Stimulated activated CD8-positive, alpha-beta memory T cell treated with anti-CD3 and anti-CD28 coated beads, Interleukin-12 subunit alpha, Interleukin-12 subunit beta, amount 100 ng/mL, for 1 hour (primary cell): ENCODE measurements around the gene MYLK.

ENCODE experiments used
- DNase-seq: peaks from one replicate; pipeline ENCODE4 v3.0.0-alpha.2; 2020; ENCODE audit warnings: low read depth

MYLK gene

GRCh38 chr3:123877965-123878364 is 6.2 kb downstream of the MYLK start:
- no peak for DNase-seq

GRCh38 chr3:123877466-123877865 is 6.7 kb downstream of the MYLK start:
- DNase-seq, result no peak

GRCh38 chr3:123876858-123877257 is 7.3 kb downstream of the MYLK start:
- DNase-seq, result no peak

GRCh38 chr3:123872621-123873020 is 11.5 kb downstream of the MYLK start:
- DNase-seq, result no peak

- DNase-seq, result no peak
Observed at GRCh38 chr3:123871946-123872345, 12.2 kb downstream of the MYLK start.

- DNase-seq, result no peak
Observed at GRCh38 chr3:123870033-123870432, 14.1 kb downstream of the MYLK start.

- DNase-seq, result no peak
Observed at GRCh38 chr3:123869165-123869564, 15.0 kb downstream of the MYLK start.

GRCh38 chr3:123864706-123865105 is 19.4 kb downstream of the MYLK start:
- no peak for DNase-seq

- no peak for DNase-seq
Observed at GRCh38 chr3:123862152-123862551, 22.0 kb downstream of the MYLK start.

- DNase-seq, result no peak
Observed at GRCh38 chr3:123861081-123861836, 22.9 kb downstream of the MYLK start.

- DNase-seq, result no peak
Observed at GRCh38 chr3:123859177-123859576, 25.0 kb downstream of the MYLK start.

GRCh38 chr3:123854905-123855304 is 29.2 kb downstream of the MYLK start:
- no peak for DNase-seq

GRCh38 chr3:123853686-123854372 is 30.3 kb downstream of the MYLK start:
- no peak for DNase-seq

GRCh38 chr3:123847209-123847608 is 36.9 kb downstream of the MYLK start:
- no peak for DNase-seq

- DNase-seq, result no peak
Observed at GRCh38 chr3:123843668-123844067, 40.5 kb downstream of the MYLK start.

- DNase-seq, result no peak
Observed at GRCh38 chr3:123842711-123843110, 41.4 kb downstream of the MYLK start.

- DNase-seq, result no peak
Observed at GRCh38 chr3:123841476-123842238, 42.5 kb downstream of the MYLK start.

GRCh38 chr3:123840961-123841360 is 43.2 kb downstream of the MYLK start:
- no peak for DNase-seq

GRCh38 chr3:123837858-123838257 is 46.3 kb downstream of the MYLK start:
- DNase-seq, result no peak

GRCh38 chr3:123834631-123835030 is 49.5 kb downstream of the MYLK start:
- DNase-seq, result no peak

GRCh38 chr3:123833398-123833785 is 50.7 kb downstream of the MYLK start:
- DNase-seq, result no peak

- no peak for DNase-seq
Observed at GRCh38 chr3:123832692-123833397, 51.3 kb downstream of the MYLK start.
